Loucy (cell line): ENCODE data around the gene INPPL1.
"Not testable (repeated sequence)": the region's sequence is repeated elsewhere in the genome, so short reads cannot be mapped to it uniquely, and the experiment has no call there.

Experiments
- H2AFZ ChIP-seq: fragments of 200-600 bp; sonication (generic); 2 replicates; pipeline ENCODE4 v1.6.0; 2016; ENCODE audit warnings: antibody characterized with exemption, mild to moderate bottlenecking, low read length, moderate library complexity
- H3F3A ChIP-seq: fragments of 200-600 bp; 2 replicates; pipeline ENCODE4 v1.6.0; 2016; ENCODE audit warnings: antibody characterized with exemption, low read depth, mild to moderate bottlenecking
- H3K27me3 ChIP-seq: fragments of 200-600 bp; sonication (generic); 2 replicates; pipeline ENCODE4 v1.6.1; 2014; ENCODE audit warnings: low read length, mild to moderate bottlenecking; ENCODE audit not compliant: insufficient read depth, poor library complexity, severe bottlenecking
- H3K36me3 ChIP-seq: fragments of 200-600 bp; sonication (generic); 2 replicates; pipeline ENCODE4 v1.6.1; 2016; ENCODE audit warnings: low read length; ENCODE audit not compliant: insufficient read depth
- H3K4me1 ChIP-seq: fragments of 200-600 bp; sonication (generic); 2 replicates; pipeline ENCODE4 v1.5.1; 2014; ENCODE audit warnings: low read length, mild to moderate bottlenecking; ENCODE audit not compliant: insufficient read depth, poor library complexity, severe bottlenecking
- H3K4me2 ChIP-seq: fragments of 200-600 bp; sonication (generic); 2 replicates; pipeline ENCODE4 v1.6.0; 2014; ENCODE audit warnings: antibody characterized with exemption, low read length, low read depth, mild to moderate bottlenecking; ENCODE audit not compliant: poor library complexity, severe bottlenecking
- H3K4me3 ChIP-seq: fragments of 200-600 bp; sonication (generic); 2 replicates; pipeline ENCODE4 v1.5.1; 2014; ENCODE audit warnings: low read length, mild to moderate bottlenecking, mixed read lengths; ENCODE audit not compliant: poor library complexity, severe bottlenecking
- H3K79me2 ChIP-seq: fragments of 200-600 bp; sonication (generic); 2 replicates; pipeline ENCODE4 v1.6.1; 2014; ENCODE audit warnings: low read length; ENCODE audit not compliant: insufficient read depth
- H3K9ac ChIP-seq: fragments of 200-600 bp; sonication (generic); 2 replicates; pipeline ENCODE4 v1.6.0; 2014; ENCODE audit warnings: mild to moderate bottlenecking, low read depth, low read length, moderate library complexity; ENCODE audit not compliant: poor library complexity, severe bottlenecking
- H3K9me2 ChIP-seq: fragments of 200-600 bp; sonication (generic); replicated peaks from 2 replicates; pipeline ENCODE4 v1.6.1; 2016; ENCODE audit warnings: low read depth, low read length, mixed read lengths
- H3K9me3 ChIP-seq: fragments of 200-600 bp; sonication (generic); 2 replicates; pipeline ENCODE4 v1.6.1; 2014; ENCODE audit warnings: mild to moderate bottlenecking, antibody characterized with exemption, low read length, low read depth; ENCODE audit not compliant: insufficient read depth
- H4K20me1 ChIP-seq: fragments of 200-600 bp; sonication (generic); 2 replicates; pipeline ENCODE4 v1.6.0; 2014; ENCODE audit warnings: antibody characterized with exemption, low read length, mild to moderate bottlenecking; ENCODE audit not compliant: insufficient read depth, poor library complexity, severe bottlenecking
- EZH2phosphoT487 ChIP-seq: fragments of 200-600 bp; IDR thresholded peaks from 2 replicates; pipeline ENCODE4 v1.6.1; 2018; ENCODE audit warnings: antibody characterized with exemption, mild to moderate bottlenecking, moderate library complexity, borderline replicate concordance
- TF ChIP-seq, protein P1 (sequence below): fragments of 200-600 bp; sonication (generic); conservative IDR thresholded peaks from 2 replicates; pipeline ENCODE4 v1.5.1; 2014; ENCODE audit warnings: mild to moderate bottlenecking, antibody characterized with exemption, low read length

Gene INPPL1

DNA sequence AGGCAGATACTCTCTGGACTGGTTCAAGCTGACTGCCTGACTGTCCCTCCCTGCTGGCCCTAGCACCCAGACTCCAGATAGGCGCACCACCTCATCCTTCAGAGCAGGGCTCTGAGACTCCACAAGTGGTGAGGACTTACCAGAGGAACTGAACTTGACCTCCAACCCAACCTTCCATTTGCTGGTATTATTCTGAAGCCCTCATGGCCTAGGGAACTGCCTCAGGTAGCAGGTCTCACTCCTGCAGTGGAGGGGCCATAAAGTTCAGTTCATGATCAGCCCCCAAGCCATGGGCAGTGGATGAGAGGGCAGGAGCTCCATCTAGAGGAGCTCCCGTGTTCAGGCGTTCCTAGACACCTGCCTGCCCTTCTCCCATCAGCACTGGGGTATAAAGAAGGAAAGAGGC, 43.0 kb upstream of the INPPL1 start:
- H3K4me2 ChIP-seq, H2AFZ ChIP-seq, H3K36me3 ChIP-seq, H3K27me3 ChIP-seq, H3K4me3 ChIP-seq, H4K20me1 ChIP-seq, H3K79me2 ChIP-seq, H3F3A ChIP-seq, H3K9me2 ChIP-seq, H3K4me1 ChIP-seq, H3K9ac ChIP-seq, H3K9me3 ChIP-seq: not testable (repeated sequence)
- TF ChIP-seq, protein P1, sequence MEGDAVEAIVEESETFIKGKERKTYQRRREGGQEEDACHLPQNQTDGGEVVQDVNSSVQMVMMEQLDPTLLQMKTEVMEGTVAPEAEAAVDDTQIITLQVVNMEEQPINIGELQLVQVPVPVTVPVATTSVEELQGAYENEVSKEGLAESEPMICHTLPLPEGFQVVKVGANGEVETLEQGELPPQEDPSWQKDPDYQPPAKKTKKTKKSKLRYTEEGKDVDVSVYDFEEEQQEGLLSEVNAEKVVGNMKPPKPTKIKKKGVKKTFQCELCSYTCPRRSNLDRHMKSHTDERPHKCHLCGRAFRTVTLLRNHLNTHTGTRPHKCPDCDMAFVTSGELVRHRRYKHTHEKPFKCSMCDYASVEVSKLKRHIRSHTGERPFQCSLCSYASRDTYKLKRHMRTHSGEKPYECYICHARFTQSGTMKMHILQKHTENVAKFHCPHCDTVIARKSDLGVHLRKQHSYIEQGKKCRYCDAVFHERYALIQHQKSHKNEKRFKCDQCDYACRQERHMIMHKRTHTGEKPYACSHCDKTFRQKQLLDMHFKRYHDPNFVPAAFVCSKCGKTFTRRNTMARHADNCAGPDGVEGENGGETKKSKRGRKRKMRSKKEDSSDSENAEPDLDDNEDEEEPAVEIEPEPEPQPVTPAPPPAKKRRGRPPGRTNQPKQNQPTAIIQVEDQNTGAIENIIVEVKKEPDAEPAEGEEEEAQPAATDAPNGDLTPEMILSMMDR: peak; percentile 40

DNA sequence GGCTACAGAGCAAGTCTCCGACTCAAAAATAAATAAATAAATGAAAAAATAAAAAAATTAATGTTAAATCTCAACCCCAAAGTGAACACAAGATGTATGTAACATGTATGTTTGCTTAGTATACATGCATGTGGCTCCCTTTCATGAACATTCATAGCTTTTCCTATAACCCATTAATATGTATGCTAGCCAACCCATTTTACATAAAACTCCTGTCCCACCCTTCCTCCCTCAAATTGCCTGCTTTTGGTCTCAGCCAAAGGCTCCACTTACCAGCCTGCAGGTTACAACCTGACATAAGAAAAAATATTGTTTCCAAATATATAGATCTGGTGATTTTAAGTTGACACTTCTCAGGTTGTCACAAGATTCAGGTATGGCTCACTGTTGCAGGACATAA, 36.3 kb upstream of the INPPL1 start:
- H4K20me1 ChIP-seq: no peaks in the 10 kb centered on the region

DNA sequence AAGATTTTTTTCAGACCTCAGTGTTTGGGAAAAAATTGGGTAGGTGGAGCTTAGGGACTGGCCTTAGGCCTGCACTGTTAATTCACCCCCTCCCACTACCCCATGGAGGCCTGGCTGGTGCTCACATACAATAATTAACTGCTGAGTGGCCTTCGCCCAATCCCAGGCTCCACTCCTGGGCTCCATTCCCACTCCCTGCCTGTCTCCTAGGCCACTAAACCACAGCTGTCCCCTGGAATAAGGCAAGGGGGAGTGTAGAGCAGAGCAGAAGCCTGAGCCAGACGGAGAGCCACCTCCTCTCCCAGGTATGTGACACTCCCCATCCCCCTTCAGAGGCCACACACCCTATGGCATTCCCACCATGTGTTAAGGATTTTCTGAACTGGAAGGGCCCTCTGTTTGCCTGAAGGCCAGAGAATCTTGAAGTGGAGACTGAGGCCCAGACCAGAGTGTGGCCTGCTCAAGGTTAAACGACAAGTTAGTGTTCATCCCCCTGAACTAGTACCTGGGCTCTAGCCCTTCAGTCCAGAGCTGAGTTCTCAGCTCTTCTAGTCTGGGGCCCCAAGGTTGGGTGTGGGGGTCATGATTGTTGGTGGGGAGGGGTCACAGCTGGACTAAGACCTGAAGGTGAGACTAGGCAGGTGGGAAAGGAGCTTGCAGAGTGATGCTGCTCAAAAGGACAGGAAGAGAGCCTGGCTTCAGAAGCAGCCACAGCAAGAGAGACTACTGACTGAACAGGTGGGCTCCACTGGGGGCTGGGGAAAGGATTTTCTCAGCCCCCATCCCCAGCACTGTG, 34.9 kb upstream of the INPPL1 start:
- no peak for TF ChIP-seq EZH2phosphoT487
- TF ChIP-seq, protein P1: no peak
- Histone ChIP-seq H2AFZ (no peak overlapping the region), H3K9me3 (no peaks in the 10 kb centered on the region), H3K4me3 (no peak overlapping the region), H3K4me2 (no peak overlapping the region), H3K9me2 (no peaks in the 10 kb centered on the region), H4K20me1 (no peaks in the 10 kb centered on the region), H3K4me1 (no peaks in the 10 kb centered on the region), H3K36me3 (no peaks in the 10 kb centered on the region), H3K79me2 (no peaks in the 10 kb centered on the region), H3F3A (no peaks in the 10 kb centered on the region), H3K27me3 (no peaks in the 10 kb centered on the region), H3K9ac (no peak overlapping the region)

More for the DNA sequence above, 36.3 kb upstream of the INPPL1 start:
- H3K4me2 ChIP-seq: no peak overlapping the region
- H3F3A ChIP-seq: no peaks in the 10 kb centered on the region
- no peak overlapping the region for H3K9ac ChIP-seq
- no peaks in the 10 kb centered on the region for H3K79me2 ChIP-seq
- H2AFZ ChIP-seq: no peak overlapping the region
- no peak overlapping the region for H3K4me3 ChIP-seq
- TF ChIP-seq EZH2phosphoT487: no peak
- TF ChIP-seq, protein P1: no peak
- H3K4me1 ChIP-seq: no peaks in the 10 kb centered on the region
- H3K9me3 ChIP-seq: no peaks in the 10 kb centered on the region
- no peaks in the 10 kb centered on the region for H3K36me3 ChIP-seq
- H3K27me3 ChIP-seq: no peaks in the 10 kb centered on the region
- no peaks in the 10 kb centered on the region for H3K9me2 ChIP-seq
